ENCODE data around the gene C10orf95. TPM values are rescaled to one million over a fixed set of nuclear protein-coding genes. Genes with fewer than 3 reads are reported as not detected.

Gene C10orf95
- total RNA-seq, 2 donors from 2014 or later = 0.85 to 3.7 TPM

GRCh38 chr10:102436312-102436711 lies 15.0 kb downstream of the C10orf95 start:
- Histone ChIP-seq H3K4me1 (replicated peaks) (peaks cover 4% of the 10 kb centered on the region), H3K36me3 (no peaks in the 10 kb centered on the region), H3K27ac (no peak overlapping the region), H3K9me3 (no peaks in the 10 kb centered on the region), H3K4me3 (no peak overlapping the region), H3K27me3 (replicated peaks; ENCODE audit: insufficient read depth) (no peaks in the 10 kb centered on the region)
- no peak for DNase-seq (ENCODE audit: low spot score)
- 83% methylated on average over 6 of the region's 6 CpGs for WGBS
- TF ChIP-seq POLR2AphosphoS5 (IDR thresholded peaks at IDR 0.05) (no peak), POLR2A (IDR thresholded peaks at IDR 0.05) (no peak), CTCF (IDR thresholded peaks at IDR 0.05) (no peak)
- intact Hi-C loops (cut with DNase I) = no loop called here

DNA sequence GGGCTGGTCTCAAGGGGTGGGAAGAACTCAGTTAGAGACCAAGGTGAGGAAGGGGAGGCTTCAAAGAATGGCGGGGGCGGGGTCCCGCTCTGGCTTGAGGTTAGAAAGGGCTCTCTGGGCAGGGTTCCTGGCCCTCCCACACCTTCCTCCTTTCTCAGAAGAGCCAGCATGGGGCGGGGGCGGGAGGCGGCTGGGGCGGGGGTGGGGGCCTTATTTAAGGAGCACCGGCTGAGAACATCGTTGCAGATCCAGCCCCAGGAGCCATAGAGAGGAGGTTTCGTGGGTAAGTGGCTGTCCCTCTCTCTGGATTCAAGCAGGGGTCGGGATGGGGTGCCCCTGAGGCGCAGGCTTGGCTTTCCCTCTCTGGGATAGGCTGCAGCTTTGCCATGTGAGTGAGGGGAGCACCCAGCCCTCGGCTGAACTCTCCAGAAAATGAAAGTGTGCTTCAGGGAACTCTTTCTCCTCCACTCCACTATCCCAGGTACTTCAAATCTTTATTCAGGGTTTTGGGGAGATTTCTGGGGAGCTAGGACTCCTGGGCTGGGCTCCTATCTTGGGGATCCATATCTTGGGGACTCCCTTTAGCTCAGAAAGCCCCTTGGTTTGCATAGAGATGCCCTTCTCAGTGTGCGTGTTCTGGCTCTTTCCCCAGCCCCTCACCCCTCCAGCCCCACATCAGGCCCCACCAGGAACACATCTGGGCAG lies 15.7 kb downstream of the C10orf95 start:
- TF ChIP-seq POLR2AphosphoS5 (IDR thresholded peaks at IDR 0.05) (no peak), POLR2A (IDR thresholded peaks at IDR 0.05) (no peak), CTCF (IDR thresholded peaks at IDR 0.05) (no peak)
- Histone ChIP-seq H3K36me3 (no peaks in the 10 kb centered on the region), H3K27me3 (replicated peaks; ENCODE audit: insufficient read depth) (no peaks in the 10 kb centered on the region), H3K4me3 (no peak overlapping the region), H3K27ac (no peak overlapping the region), H3K9me3 (no peaks in the 10 kb centered on the region), H3K4me1 (replicated peaks) (peaks cover 4% of the 10 kb centered on the region)
- 13% methylated on average over 8 of the region's 14 CpGs for WGBS
- no peak for DNase-seq (ENCODE audit: low spot score)
- intact Hi-C loops (cut with DNase I) = no loop called here

DNA sequence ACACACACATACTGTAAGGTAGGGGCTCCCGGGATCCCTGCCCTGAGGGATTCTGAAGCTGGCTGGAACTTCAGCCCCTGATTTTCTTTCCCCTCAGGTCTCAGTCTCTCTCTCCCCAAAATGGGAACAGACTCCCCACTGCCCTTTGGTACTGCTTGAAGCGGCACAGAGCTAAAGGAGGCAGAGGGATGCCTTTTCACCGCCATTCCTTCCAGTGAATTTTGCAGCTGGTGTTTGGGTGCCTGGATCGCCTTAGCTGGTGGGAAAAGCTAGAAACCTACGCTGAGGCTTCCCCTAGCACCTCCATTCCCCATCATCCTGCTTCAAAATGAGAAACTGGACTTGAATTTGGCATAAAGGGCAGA lies 16.2 kb downstream of the C10orf95 start:
- no peak overlapping the region for H3K4me3 ChIP-seq
- no peak for TF ChIP-seq CTCF (IDR thresholded peaks at IDR 0.05)
- no peak for TF ChIP-seq POLR2AphosphoS5 (IDR thresholded peaks at IDR 0.05)
- no peak for TF ChIP-seq POLR2A (IDR thresholded peaks at IDR 0.05)
- H3K27ac ChIP-seq = no peak overlapping the region
- no peaks in the 10 kb centered on the region for H3K36me3 ChIP-seq
- peaks cover 4% of the 10 kb centered on the region for H3K4me1 ChIP-seq (replicated peaks)
- no peaks in the 10 kb centered on the region for H3K27me3 ChIP-seq (replicated peaks; ENCODE audit: insufficient read depth)
- intact Hi-C loops (cut with DNase I) = no loop called here
- no peaks in the 10 kb centered on the region for H3K9me3 ChIP-seq
- WGBS = 49% methylated on average over 5 of the region's 5 CpGs
- no peak for DNase-seq (ENCODE audit: low spot score)

DNA sequence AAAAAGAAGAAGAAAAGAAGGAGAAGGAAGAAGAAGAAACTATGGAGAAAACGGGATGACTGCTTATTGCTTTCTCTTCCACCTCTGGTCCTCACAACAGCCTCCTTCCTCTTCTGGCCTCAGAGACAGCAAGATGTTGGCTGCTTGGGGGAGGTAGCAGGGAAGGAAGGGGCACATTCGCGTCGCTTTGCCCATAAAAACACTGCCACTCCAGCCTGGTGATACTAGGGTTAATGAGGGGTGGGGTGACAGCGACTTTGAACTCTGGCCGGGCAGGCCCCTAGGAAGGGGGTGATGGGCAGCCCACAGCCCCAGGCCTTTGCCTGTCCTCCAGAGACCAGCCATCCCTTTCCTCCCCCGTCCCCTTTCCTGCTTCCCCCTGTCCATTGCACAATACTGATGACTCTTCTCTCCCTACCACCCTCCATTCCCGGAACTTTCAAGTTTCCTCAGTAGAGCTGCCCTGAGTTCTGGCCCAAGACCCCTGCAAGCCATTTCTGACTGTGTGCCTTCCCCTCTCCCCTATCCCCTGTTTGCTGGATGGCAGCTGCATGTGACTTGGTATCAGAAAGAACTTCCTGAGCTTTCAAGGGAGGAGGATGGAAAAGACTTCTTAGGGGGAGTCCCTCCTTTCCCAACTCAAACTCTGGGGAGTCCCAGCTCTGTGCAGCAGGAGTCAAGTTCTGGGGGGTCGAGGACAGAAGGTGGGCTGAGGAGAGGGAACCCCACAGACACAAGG lies 16.8 kb downstream of the C10orf95 start:
- Histone ChIP-seq H3K27me3 (replicated peaks; ENCODE audit: insufficient read depth) (no peaks in the 10 kb centered on the region), H3K27ac (no peak overlapping the region), H3K4me3 (no peak overlapping the region), H3K9me3 (no peaks in the 10 kb centered on the region), H3K4me1 (replicated peaks) (peaks cover 4% of the 10 kb centered on the region), H3K36me3 (no peaks in the 10 kb centered on the region)
- 40% methylated on average over 9 of the region's 9 CpGs for WGBS
- intact Hi-C loops (cut with DNase I) = no loop called here
- no peak for TF ChIP-seq CTCF (IDR thresholded peaks at IDR 0.05)
- TF ChIP-seq POLR2A (IDR thresholded peaks at IDR 0.05) = no peak
- no peak for TF ChIP-seq POLR2AphosphoS5 (IDR thresholded peaks at IDR 0.05)
- no peak for DNase-seq (ENCODE audit: low spot score)

- Histone ChIP-seq H3K36me3 (no peaks in the 10 kb centered on the region), H3K4me3 (no peak overlapping the region), H3K4me1 (replicated peaks) (peaks cover 4% of the 10 kb centered on the region), H3K9me3 (no peaks in the 10 kb centered on the region), H3K27ac (no peak overlapping the region), H3K27me3 (replicated peaks; ENCODE audit: insufficient read depth) (no peaks in the 10 kb centered on the region)
- intact Hi-C loops (cut with DNase I) = no loop called here
- no peak for DNase-seq (ENCODE audit: low spot score)
- WGBS = 64% methylated on average over 5 of the region's 5 CpGs
- no peak for TF ChIP-seq CTCF (IDR thresholded peaks at IDR 0.05)
- TF ChIP-seq POLR2AphosphoS5 (IDR thresholded peaks at IDR 0.05) = no peak
- no peak for TF ChIP-seq POLR2A (IDR thresholded peaks at IDR 0.05)
These were observed 17.7 kb downstream of the C10orf95 start for GRCh38 chr10:102433619-102434046.
